GM15510 (cell line): ENCODE measurements around the gene CDH2.

ENCODE experiments used
- POLR2A ChIP-seq: IDR thresholded peaks from 3 replicates; pipeline ENCODE4 v1.6.1; 2011; ENCODE audit warnings: borderline replicate concordance; ENCODE audit not compliant: insufficient read length; ENCODE audit errors: extremely low read depth

Gene CDH2

GRCh38 chr18:28095041-28095440 is 81.9 kb downstream of the CDH2 start:
- no peak for TF ChIP-seq POLR2A

GRCh38 chr18:28091197-28091596 is 85.7 kb downstream of the CDH2 start:
- no peak for TF ChIP-seq POLR2A

- TF ChIP-seq POLR2A, result no peak
Measured at GRCh38 chr18:28088477-28088876, 88.5 kb downstream of the CDH2 start.

- no peak for TF ChIP-seq POLR2A
Measured at GRCh38 chr18:28086670-28087552, 90.0 kb downstream of the CDH2 start.

GRCh38 chr18:28081516-28081915 is 95.4 kb downstream of the CDH2 start:
- no peak for TF ChIP-seq POLR2A

GRCh38 chr18:28080876-28081300 is 96.0 kb downstream of the CDH2 start:
- no peak for TF ChIP-seq POLR2A

GRCh38 chr18:28079883-28080282 is 97.0 kb downstream of the CDH2 start:
- no peak for TF ChIP-seq POLR2A

- no peak for TF ChIP-seq POLR2A
Measured at GRCh38 chr18:28078849-28079248, 98.1 kb downstream of the CDH2 start.

- no peak for TF ChIP-seq POLR2A
Measured at GRCh38 chr18:28078298-28078697, 98.6 kb downstream of the CDH2 start.

- no peak for TF ChIP-seq POLR2A
Measured at GRCh38 chr18:28075501-28075900, 101.4 kb downstream of the CDH2 start.

GRCh38 chr18:28074076-28074475 is 102.9 kb downstream of the CDH2 start:
- TF ChIP-seq POLR2A, result no peak

- TF ChIP-seq POLR2A, result no peak
Measured at GRCh38 chr18:28073658-28074057, 103.3 kb downstream of the CDH2 start.

- no peak for TF ChIP-seq POLR2A
Measured at GRCh38 chr18:28071199-28071598, 105.7 kb downstream of the CDH2 start.

GRCh38 chr18:28068207-28068606 is 108.7 kb downstream of the CDH2 start:
- TF ChIP-seq POLR2A, result no peak

- TF ChIP-seq POLR2A, result no peak
Measured at GRCh38 chr18:28067346-28067745, 109.6 kb downstream of the CDH2 start.

- no peak for TF ChIP-seq POLR2A
Measured at GRCh38 chr18:28065793-28066186, 111.1 kb downstream of the CDH2 start.

- no peak for TF ChIP-seq POLR2A
Measured at GRCh38 chr18:28065031-28065792, 111.7 kb downstream of the CDH2 start.

GRCh38 chr18:28063926-28064325 is 113.0 kb downstream of the CDH2 start:
- no peak for TF ChIP-seq POLR2A
